Neural progenitor cell (in vitro differentiated cells): ENCODE measurements around the gene CLECL1.

Experiments used
- CTCF ChIP-seq: fragments of 200-600 bp; sonication (generic); IDR thresholded peaks from 2 replicates; pipeline ENCODE4 v1.5.1; 2017; ENCODE audit warnings: antibody characterized with exemption, mild to moderate bottlenecking
- EZH2phosphoT487 ChIP-seq: fragments of 200-600 bp; sonication (generic); IDR thresholded peaks from 2 replicates; pipeline ENCODE4 v1.6.1; 2017; ENCODE audit warnings: antibody characterized with exemption

GRCh38 chr12:9736936-9737705 is 4.2 kb upstream of the CLECL1 start:
- TF ChIP-seq EZH2phosphoT487 (no peak), CTCF (no peak)
